Hepatocyte (in vitro differentiated cells): ENCODE results near the gene SOBP.

ENCODE experiments used
- EZH2 ChIP-seq: fragments of 200-600 bp; sonication (generic); IDR thresholded peaks from 2 replicates; pipeline ENCODE4 v1.6.1; 2016; ENCODE audit warnings: antibody characterized with exemption, mild to moderate bottlenecking, borderline replicate concordance
- TF ChIP-seq, protein P1 (sequence below): fragments of 200-600 bp; sonication (generic); IDR thresholded peaks from 2 replicates; pipeline ENCODE4 v1.5.1; 2016; ENCODE audit warnings: antibody characterized with exemption, mild to moderate bottlenecking; ENCODE audit not compliant: poor library complexity

DNA sequence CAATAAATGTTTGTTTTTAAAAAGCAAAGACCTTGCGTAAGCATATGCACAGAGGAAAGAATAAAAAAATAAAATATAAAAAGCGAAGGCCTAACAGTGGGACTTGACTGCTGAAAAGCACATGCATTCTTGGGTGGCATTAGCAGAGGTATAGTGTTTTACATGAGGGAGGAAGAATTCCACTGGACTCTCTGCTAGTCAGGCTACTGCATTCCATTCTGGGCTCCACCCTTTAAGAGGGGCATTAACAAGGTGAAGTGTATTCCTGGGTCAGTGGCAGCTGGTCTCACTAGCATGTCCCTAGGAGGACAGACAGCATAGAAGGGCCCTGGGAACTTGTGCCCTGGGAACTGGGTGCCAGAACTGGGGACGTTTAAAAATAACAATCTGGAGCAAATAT is 134.1 kb downstream of the SOBP start:
- TF ChIP-seq, protein P1, sequence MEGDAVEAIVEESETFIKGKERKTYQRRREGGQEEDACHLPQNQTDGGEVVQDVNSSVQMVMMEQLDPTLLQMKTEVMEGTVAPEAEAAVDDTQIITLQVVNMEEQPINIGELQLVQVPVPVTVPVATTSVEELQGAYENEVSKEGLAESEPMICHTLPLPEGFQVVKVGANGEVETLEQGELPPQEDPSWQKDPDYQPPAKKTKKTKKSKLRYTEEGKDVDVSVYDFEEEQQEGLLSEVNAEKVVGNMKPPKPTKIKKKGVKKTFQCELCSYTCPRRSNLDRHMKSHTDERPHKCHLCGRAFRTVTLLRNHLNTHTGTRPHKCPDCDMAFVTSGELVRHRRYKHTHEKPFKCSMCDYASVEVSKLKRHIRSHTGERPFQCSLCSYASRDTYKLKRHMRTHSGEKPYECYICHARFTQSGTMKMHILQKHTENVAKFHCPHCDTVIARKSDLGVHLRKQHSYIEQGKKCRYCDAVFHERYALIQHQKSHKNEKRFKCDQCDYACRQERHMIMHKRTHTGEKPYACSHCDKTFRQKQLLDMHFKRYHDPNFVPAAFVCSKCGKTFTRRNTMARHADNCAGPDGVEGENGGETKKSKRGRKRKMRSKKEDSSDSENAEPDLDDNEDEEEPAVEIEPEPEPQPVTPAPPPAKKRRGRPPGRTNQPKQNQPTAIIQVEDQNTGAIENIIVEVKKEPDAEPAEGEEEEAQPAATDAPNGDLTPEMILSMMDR, result no peak
- no peak for TF ChIP-seq EZH2
